ENCODE results near the gene TOM1L2. TPM values are rescaled to one million over a fixed set of nuclear protein-coding genes. Genes with fewer than 3 reads are reported as not detected.
"Not testable (repeated sequence)": the region's sequence is repeated elsewhere in the genome, so short reads cannot be mapped to it uniquely, and the experiment has no call there.

The TOM1L2 gene
- total RNA-seq, 1 donor from 2014 or later: 144 TPM

GRCh38 chr17:17952691-17953090, 19.5 kb downstream of the TOM1L2 start:
- DNase-seq (ENCODE audit: low spot score) (no peak), ATAC-seq (no peak)
- intact Hi-C loops (cut with DNase I): no loop called here

GRCh38 chr17:17951524-17951923, 20.7 kb downstream of the TOM1L2 start:
- intact Hi-C loops (cut with DNase I): no loop called here
- DNase-seq (ENCODE audit: low spot score) (no peak), ATAC-seq (no peak)

DNA sequence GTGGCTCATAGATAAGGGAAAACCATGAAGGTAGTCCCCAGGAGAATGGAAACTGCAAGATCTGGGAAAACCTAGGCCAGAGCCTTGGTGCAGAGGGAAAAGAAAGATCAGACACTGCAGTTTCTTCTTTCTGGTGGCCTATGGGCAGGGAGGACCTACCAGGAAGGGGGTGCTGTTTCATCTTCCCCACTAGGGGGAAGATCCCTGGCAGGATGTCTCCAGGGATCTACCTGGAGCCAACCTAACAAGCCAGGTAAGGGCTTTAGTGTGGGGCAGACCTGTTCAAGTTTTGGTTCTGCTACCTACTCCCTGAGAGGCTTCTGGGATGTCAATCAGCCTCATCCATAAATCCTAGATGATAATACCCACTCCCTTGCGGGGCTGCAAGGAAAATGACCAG, 21.4 kb downstream of the TOM1L2 start:
- intact Hi-C loops (cut with DNase I): no loop called here

GRCh38 chr17:17950347-17950746, 21.9 kb downstream of the TOM1L2 start:
- DNase-seq (ENCODE audit: low spot score) (no peak), ATAC-seq (no peak)
- intact Hi-C loops (cut with DNase I): no loop called here

More for the DNA sequence above, 21.4 kb downstream of the TOM1L2 start:
- ATAC-seq (no peak), DNase-seq (ENCODE audit: low spot score) (no peak)

GRCh38 chr17:17947966-17948365, 24.2 kb downstream of the TOM1L2 start:
- ATAC-seq (no peak), DNase-seq (ENCODE audit: low spot score) (no peak)
- intact Hi-C loops (cut with DNase I): no loop called here

- ATAC-seq (no peak), DNase-seq (ENCODE audit: low spot score) (no peak)
- intact Hi-C loops (cut with DNase I): no loop called here
These were observed 24.9 kb downstream of the TOM1L2 start for GRCh38 chr17:17947309-17947708.

DNA sequence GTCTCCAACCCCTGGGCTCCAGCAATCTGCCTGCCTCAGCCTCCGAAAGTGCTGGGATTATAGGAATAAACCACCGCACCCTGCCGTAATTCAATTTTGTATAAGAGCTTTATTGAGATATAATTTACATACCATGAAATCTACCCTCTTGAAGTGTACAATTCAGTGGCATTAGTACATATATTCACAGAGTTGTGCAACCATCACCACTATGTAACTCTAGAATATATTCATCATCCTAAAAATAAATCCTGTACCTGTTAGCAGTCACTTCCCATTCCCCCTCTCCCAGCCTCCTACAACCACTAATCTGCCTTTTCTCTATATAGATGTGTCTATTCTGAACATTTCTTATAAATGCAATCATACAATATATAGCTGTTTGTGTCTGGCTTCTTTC, 26.1 kb downstream of the TOM1L2 start:
- ATAC-seq: no peak
- no peak for DNase-seq (ENCODE audit: low spot score)
- intact Hi-C loops (cut with DNase I): no loop called here

DNA sequence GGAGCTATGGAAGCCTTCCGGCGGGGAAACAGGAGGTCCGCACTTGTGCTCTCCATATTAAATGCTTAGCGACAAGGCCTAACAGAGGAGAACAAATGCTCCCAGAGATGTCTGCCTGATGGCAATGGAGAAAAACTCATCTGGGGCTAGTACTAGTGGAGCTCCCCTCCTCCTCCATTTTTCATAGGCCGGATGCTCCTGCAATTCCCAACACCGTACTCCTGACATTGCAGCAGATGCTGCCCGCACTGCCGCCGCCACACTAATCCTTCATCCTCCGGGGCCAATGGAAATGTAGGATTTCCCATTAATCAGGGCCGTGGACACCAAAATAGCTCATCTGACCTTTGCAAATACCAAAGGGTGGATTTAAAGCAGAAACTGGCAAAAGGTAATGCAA, 27.5 kb downstream of the TOM1L2 start:
- no peak for ATAC-seq
- no peak for DNase-seq (ENCODE audit: low spot score)
- intact Hi-C loops (cut with DNase I): no loop called here

- DNase-seq (ENCODE audit: low spot score): no peak
- intact Hi-C loops (cut with DNase I): no loop called here
- ATAC-seq: peak; percentile 27
These were observed 28.0 kb downstream of the TOM1L2 start for GRCh38 chr17:17944242-17944641.

DNA sequence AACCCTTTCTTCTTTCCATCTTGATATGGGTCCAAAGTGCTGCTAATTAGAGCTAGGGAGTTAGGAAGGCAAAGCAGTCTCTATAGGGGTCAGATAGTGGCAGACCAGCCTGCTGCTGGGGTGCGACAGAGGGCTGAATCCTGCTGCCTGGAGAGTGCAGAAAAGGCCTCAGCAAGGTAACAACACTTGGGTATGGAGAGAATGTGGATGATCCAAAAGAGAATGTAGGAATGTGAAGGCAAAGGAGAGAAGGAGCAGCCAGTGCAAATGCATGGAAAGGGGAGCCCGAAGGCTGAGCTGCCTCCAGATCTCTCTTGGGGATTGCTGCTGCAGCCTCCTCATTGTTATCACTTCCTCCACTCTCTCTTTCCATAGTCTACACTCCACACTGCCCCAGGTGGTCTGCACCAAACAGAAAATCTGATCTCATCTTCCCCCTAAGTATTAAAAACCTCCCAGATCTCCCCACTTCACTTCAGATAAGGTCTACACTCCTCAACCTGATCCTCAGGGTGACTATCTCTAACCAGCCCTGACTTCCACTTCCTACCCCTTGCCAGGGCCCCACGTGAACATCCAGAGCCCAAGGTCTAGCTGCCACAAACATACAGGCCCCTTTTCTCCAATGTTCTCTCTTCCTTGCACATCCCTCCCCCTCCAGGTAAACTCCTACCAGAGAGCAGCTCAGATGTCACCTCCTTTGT, 28.8 kb downstream of the TOM1L2 start:
- DNase-seq (ENCODE audit: low spot score) (no peak), ATAC-seq (peak; percentile 43)
- intact Hi-C loops (cut with DNase I): no loop called here

DNA sequence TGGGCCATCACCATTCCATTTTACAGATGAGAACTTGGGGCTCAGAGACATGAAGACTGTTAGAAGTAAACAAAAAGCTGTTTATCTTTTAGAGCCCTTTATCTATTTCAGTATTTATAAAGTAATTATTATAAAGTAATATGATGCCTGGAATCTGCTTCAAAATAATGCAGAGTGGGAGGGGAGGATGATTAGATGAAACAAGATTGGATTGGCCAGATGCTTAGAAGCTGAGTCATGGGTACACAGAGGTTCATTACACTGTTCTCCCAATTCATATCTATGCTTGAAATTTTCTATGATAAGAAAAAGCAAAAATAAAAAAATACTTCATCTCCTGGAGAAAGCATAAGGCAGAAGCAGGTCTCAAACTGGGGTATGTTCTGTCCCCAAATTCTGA, 29.4 kb downstream of the TOM1L2 start:
- intact Hi-C loops (cut with DNase I): no loop called here
- no peak for DNase-seq (ENCODE audit: low spot score)
- peak; percentile 59 for ATAC-seq

GRCh38 chr17:17941015-17941414, 31.2 kb downstream of the TOM1L2 start:
- intact Hi-C loops (cut with DNase I): no loop called here
- ATAC-seq (no peak), DNase-seq (ENCODE audit: low spot score) (no peak)

DNA sequence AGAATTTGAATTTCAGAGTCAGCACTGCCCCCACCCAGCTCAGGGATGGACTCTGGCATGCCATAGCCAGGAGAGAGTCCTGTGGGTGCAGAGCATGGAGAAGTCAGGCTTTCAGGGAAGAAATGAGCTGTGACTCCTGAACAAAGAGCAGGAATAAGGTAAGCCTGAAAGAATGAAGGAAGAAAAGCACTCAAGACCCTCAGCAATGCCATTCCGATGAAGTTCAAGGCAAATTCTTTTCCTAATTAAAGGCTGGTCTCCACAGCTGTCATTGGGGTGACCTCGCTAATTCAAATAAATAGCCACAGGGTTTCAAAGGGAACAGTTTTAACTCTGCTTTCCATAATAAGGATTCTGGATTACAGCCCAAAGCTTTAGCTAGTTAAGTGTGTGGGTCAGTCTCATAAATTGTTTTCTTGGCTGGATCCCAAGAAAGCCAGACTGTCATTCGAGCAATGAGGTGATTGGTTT, 31.7 kb downstream of the TOM1L2 start:
- no peak for DNase-seq (ENCODE audit: low spot score)
- no peak for ATAC-seq
- intact Hi-C loops (cut with DNase I): no loop called here

- DNase-seq (ENCODE audit: low spot score); ATAC-seq; intact Hi-C loops (cut with DNase I): not testable (repeated sequence)
These were observed 32.3 kb downstream of the TOM1L2 start for GRCh38 chr17:17939941-17940340.

DNA sequence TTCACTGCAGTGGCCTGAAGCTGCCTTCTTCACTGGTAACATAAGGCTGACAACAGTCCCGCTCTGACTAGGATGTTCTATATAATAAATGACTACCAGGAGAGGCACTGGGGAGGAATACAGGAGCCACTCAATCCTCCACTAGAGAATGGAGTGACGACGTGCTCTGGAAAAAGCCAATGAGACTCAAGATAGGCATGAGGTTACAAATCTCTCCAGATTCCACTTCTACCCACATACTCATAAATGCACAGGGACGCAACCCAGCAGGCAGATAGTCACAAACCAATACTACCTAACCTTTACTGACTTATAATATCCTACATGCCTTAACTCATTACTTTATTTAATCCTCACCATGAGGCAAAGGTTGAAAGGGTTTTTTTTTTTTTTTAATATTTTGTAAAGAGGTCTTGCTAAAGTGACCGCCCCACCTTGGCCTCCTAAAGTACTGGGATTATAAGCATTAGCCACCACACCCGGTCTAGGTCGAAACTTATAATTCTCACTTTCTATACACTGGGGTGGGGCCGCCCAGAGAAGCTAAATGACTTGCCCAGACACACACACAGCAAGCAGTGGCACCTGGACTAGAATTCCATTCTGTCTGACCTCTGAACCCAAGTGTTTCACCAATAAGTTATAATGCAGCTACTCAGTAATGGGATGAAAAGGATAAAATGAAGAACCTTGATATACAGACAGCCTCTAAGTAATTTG, 33.7 kb downstream of the TOM1L2 start:
- DNase-seq (ENCODE audit: low spot score): no peak
- no peak for ATAC-seq
- intact Hi-C loops (cut with DNase I): no loop called here

DNA sequence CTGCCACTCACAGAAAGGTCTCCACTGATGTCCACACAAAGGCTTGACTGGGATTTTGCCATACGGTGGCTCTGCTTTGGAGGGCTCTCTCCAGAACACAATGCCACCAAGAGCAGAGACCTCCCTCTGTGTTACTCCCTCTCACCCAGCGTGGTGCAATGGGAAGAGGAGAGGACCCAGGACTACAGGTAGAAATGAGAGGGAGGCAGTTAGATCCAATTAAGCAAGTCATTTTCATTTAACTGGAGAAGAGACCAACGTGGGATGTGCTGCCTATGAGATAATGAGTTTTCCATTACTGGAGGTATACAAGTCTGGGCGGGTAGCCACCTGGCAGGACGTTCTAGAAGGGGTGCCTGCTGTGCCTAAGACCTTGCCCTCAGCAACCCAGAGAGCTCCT, 34.2 kb downstream of the TOM1L2 start:
- intact Hi-C loops (cut with DNase I): no loop called here
- DNase-seq (ENCODE audit: low spot score) (no peak), ATAC-seq (no peak)

DNA sequence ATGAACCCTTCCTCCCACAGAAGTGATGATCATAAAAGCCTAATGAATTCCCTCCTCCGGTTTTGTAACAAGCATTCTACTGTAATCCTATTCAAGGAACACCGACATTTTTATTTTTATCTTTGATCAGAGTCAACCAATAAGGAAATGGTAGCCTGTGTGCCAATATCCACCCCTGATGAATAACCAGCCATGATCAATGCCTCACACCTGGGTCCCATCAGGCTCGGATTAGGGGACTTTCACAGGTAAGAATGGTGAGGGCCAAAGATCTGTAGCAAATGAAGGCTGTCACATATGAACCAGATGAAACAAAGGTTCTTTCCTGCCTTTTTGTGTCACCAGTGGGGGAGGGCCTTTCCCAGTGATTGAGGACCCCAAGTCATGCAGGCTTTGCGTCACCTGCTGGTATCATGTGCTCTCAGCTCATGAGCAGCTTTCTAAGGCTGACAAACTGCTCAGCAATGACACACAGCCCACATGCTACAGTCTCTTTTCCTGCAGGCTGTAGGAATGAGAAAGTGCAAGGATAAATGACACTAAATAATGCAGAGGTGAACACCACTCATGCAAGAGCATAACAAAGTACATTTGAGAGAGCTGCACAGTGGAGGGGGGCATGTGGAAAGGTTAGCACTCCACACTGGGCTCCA, 34.9 kb downstream of the TOM1L2 start:
- intact Hi-C loops (cut with DNase I): no loop called here
- no peak for DNase-seq (ENCODE audit: low spot score)
- ATAC-seq: no peak

- ATAC-seq (peak; percentile 90), DNase-seq (ENCODE audit: low spot score) (no peak)
- intact Hi-C loops (cut with DNase I): no loop called here
These were observed 36.6 kb downstream of the TOM1L2 start for GRCh38 chr17:17935321-17936271.

DNA sequence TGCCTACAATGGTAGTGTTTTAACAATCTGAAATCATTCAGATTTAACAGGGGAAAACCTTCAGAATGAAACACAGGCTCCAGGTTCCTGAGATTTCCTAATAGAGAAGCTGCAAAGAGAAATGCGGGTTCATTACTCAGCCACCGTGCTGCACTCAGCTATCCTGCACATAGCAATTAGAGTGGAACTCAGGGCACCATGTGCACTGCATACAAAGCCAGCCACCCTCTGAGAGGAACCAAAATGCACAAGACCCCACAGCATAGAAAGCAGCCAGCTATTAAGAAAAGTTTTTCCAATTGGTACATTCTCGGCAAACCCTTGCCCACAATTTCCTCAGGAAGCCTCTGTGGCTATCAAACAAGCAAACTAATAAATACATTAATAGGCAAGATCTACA, 37.4 kb downstream of the TOM1L2 start:
- ATAC-seq (no peak), DNase-seq (ENCODE audit: low spot score) (no peak)
- intact Hi-C loops (cut with DNase I): no loop called here

All from sciatic nerve (tissue), 2 donors.